HCT116 (cell line): Measurements from ENCODE around the gene ZNF14. TPM values are rescaled to one million over a fixed set of nuclear protein-coding genes. Genes with fewer than 3 reads are reported as not detected.

Source experiments
- ATAC-seq: fragments of 200-7000 bp; cut with Tn5 transposase; 2 replicates; pipeline ENCODE4 v1.9.1; 2020; ENCODE audit warnings: mild to moderate bottlenecking, moderate library complexity
- BruUV-seq: library from RNA; stranded (reverse); fragments of 400-500 nt; replicated peaks from 2 replicates; lab custom pipeline; 2021; lab: Mats Ljungman, UMichigan
- CTCF ChIA-PET: fragments of 300-600 bp; sonication (Branson Sonifier 250); formaldehyde crosslinking; loops from one replicate; lab custom pipeline; 2021; ENCODE audit warnings: antibody characterized with exemption; lab: Charles Lee
- POLR2A ChIA-PET: fragments of 300-600, 350-600 bp; sonication (Branson Sonifier 250); formaldehyde crosslinking; loops from one replicate; lab custom pipeline; 2021; ENCODE audit warnings: antibody characterized with exemption; lab: Charles Lee
- RAD21 ChIA-PET, 2 experiments: fragments of 300-600 bp; sonication (Branson Sonifier 250); formaldehyde crosslinking; loops; one replicate each; lab custom pipeline; 2023; ENCODE audit warnings: low total read pairs in 2 of 2; ENCODE audit not compliant: uncharacterized antibody in 2 of 2, unreplicated experiment in 2 of 2, low non-redundant PET in 1 of 2; lab: Charles Lee
- DNase-seq: peaks from one replicate; pipeline ENCODE4 v3.0.0-alpha.2; 2010; ENCODE audit warnings: low read depth, low spot score
- H2AFZ ChIP-seq: fragments of 200-600 bp; shearing (Covaris generic), sonication (generic); 2 replicates; pipeline ENCODE4 v1.6.1; 2017; ENCODE audit warnings: low read depth, mixed run types, mixed read lengths, antibody characterized with exemption, low read length; ENCODE audit not compliant: poor library complexity, severe bottlenecking
- H3K27ac ChIP-seq: 2 replicates; pipeline ENCODE4 v1.5.1; 2012; ENCODE audit warnings: low read depth, low read length
- H3K27me3 ChIP-seq: fragments of 200-600 bp; sonication (generic); 2 replicates; pipeline ENCODE4 v1.6.1; 2016; ENCODE audit warnings: mixed run types, low read length, mixed read lengths; ENCODE audit not compliant: insufficient read depth
- H3K36me3 ChIP-seq, 2 experiments: fragments of 200-500 bp in 1 of 2; fragments of 200-600 bp in 1 of 2; sonication (Bioruptor generic) in 1 of 2; sonication (generic) in 1 of 2; 2 replicates each; pipeline versions ENCODE4 v1.5.1 to v1.6.1; 2014 to 2016; ENCODE audit warnings: low read length in 2 of 2, inconsistent platforms in 1 of 2, mixed read lengths in 1 of 2, mixed run types in 1 of 2; ENCODE audit not compliant: insufficient read depth in 2 of 2, control insufficient read depth in 1 of 2
- H3K4me1 ChIP-seq, 2 experiments: fragments of 200-600 bp in 1 of 2; sonication (generic) in 1 of 2; 2 replicates each; pipeline versions ENCODE4 v1.5.1 to v1.6.1; 2012 to 2017; ENCODE audit warnings: low read length in 2 of 2, inconsistent platforms in 1 of 2, mild to moderate bottlenecking in 1 of 2, mixed read lengths in 1 of 2, mixed run types in 1 of 2, moderate library complexity in 1 of 2; ENCODE audit not compliant: insufficient read depth in 2 of 2, control insufficient read depth in 1 of 2
- H3K4me2 ChIP-seq: fragments of 200-600 bp; sonication (generic); 2 replicates; pipeline ENCODE4 v1.6.1; 2017; ENCODE audit warnings: mixed run types, low read length, mixed read lengths
- H3K4me3 ChIP-seq, 2 experiments: fragments of 200-600 bp in 1 of 2; sonication (generic) in 1 of 2; replicated peaks in 1 of 2; 2 replicates each; pipeline ENCODE4 v1.5.1; 2011 to 2016; ENCODE audit warnings: low read length in 2 of 2, control low read depth in 1 of 2, low read depth in 1 of 2, mild to moderate bottlenecking in 1 of 2, mixed read lengths in 1 of 2, mixed run types in 1 of 2
- H3K79me2 ChIP-seq: fragments of 200-600 bp; sonication (generic); 2 replicates; pipeline ENCODE4 v1.6.1; 2017; ENCODE audit warnings: mild to moderate bottlenecking, mixed run types, low read length, moderate library complexity, mixed read lengths; ENCODE audit not compliant: insufficient read depth
- H3K9ac ChIP-seq: fragments of 200-600 bp; sonication (generic); 2 replicates; pipeline ENCODE4 v1.6.1; 2016; ENCODE audit warnings: low read length, mixed read lengths
- H3K9me2 ChIP-seq: fragments of 200-600 bp; sonication (generic), shearing (Covaris generic); 2 replicates; pipeline ENCODE4 v1.6.1; 2017; ENCODE audit warnings: mixed run types, mild to moderate bottlenecking, moderate library complexity; ENCODE audit not compliant: insufficient read depth
- H3K9me3 ChIP-seq, 2 experiments: fragments of 200-500 bp in 1 of 2; fragments of 200-600 bp in 1 of 2; sonication (Bioruptor generic) in 1 of 2; sonication (generic) in 1 of 2; 2 replicates each; pipeline ENCODE4 v1.6.1; 2014 to 2017; ENCODE audit warnings: low read length in 2 of 2, mixed read lengths in 2 of 2, inconsistent platforms in 1 of 2, low read depth in 1 of 2, mild to moderate bottlenecking in 1 of 2, mixed run types in 1 of 2, moderate library complexity in 1 of 2; ENCODE audit not compliant: control insufficient read depth in 1 of 2, insufficient read depth in 1 of 2
- H4K20me1 ChIP-seq: fragments of 200-600 bp; sonication (generic), shearing (Covaris generic); 2 replicates; pipeline ENCODE4 v1.6.1; 2017; ENCODE audit warnings: mixed run types, mild to moderate bottlenecking, moderate library complexity; ENCODE audit not compliant: insufficient read depth
- CBX3 ChIP-seq: IDR thresholded peaks from 2 replicates; pipeline ENCODE4 v1.6.1; 2012; ENCODE audit warnings: low read depth
- CEBPB ChIP-seq: IDR thresholded peaks from 2 replicates; pipeline ENCODE4 v1.6.1; 2012; ENCODE audit warnings: low read depth
- EZH2 ChIP-seq: fragments of 200-600 bp; sonication (generic); IDR thresholded peaks from 2 replicates; pipeline ENCODE4 v1.6.1; 2017; ENCODE audit warnings: antibody characterized with exemption, mixed run types
- FOSL1 ChIP-seq: IDR thresholded peaks from 2 replicates; pipeline ENCODE4 v1.6.1; 2012; ENCODE audit warnings: low read depth
- JUND ChIP-seq: IDR thresholded peaks from 2 replicates; pipeline ENCODE4 v1.6.1; 2012
- POLR2A ChIP-seq: IDR thresholded peaks from 2 replicates; pipeline ENCODE4 v1.7.0; 2011; ENCODE audit warnings: borderline replicate concordance; ENCODE audit not compliant: insufficient read depth, insufficient read length; ENCODE audit errors: extremely low read depth
- REST ChIP-seq: IDR thresholded peaks from 2 replicates; pipeline ENCODE4 v1.6.1; 2012; ENCODE audit warnings: low read depth
- SP1 ChIP-seq: IDR thresholded peaks from 2 replicates; pipeline ENCODE4 v1.6.1; 2012; ENCODE audit warnings: low read depth
- SRF ChIP-seq: IDR thresholded peaks from 2 replicates; pipeline ENCODE4 v1.6.1; 2012; ENCODE audit warnings: low read depth
- ZFX ChIP-seq: fragments of 450-650 bp; IDR thresholded peaks from 2 replicates; pipeline ENCODE4 v1.6.1; 2017
- ZNF274 ChIP-seq: fragments of 200-500 bp; sonication (Bioruptor generic); IDR thresholded peaks from 2 replicates; pipeline ENCODE4 v1.6.1; 2014; ENCODE audit warnings: mild to moderate bottlenecking, low read depth, low read length, inconsistent platforms
- intact Hi-C: fragments of 100-400 bp; cut with micrococcal nuclease; formaldehyde crosslinking; loops from 2 replicates; pipeline ENCODE4 v1.10.0; 2022
- total RNA-seq: library from RNA; stranded (reverse); gene quantifications from one replicate; pipeline ENCODE4 v1.2.1, GENCODE V29; 2021; ENCODE audit not compliant: unreplicated experiment
- TF ChIP-seq, protein P1 (sequence below): IDR thresholded peaks from 2 replicates; pipeline ENCODE4 v1.6.1; 2012

ZNF14 gene
- total RNA-seq, 1 experiment from 2014 or later = 4.8 TPM

DNA sequence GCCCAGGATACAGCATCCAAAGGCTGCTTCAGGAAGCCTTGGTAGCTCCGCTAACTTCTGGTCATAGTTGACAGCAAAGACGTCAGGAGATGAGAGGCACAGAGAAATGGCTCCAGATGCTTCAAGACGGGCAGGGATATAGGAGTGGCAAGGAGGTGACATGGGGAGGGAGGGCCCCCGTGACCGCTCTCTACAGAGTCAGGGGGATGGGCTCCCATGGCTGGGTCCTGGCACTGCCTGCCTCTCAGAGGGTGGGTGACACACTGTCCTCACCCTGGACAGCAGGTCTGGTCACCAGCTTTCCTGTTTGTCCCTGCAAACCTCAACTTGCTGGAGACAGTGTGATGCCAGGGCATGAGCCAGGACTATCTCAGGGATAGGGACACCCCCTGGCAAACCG, 10.3 kb upstream of the ZNF14 start:
- Histone ChIP-seq H3K9me3 (no peaks in the 10 kb centered on the region), H3K9ac (no peak overlapping the region), H4K20me1 (no peaks in the 10 kb centered on the region), H3K4me3 (no peak overlapping the region), H3K79me2 (no peaks in the 10 kb centered on the region), H3K36me3 (no peaks in the 10 kb centered on the region), H3K4me1 (no peaks in the 10 kb centered on the region), H3K9me2 (no peaks in the 10 kb centered on the region), H3K4me2 (no peak overlapping the region), H3K27me3 (no peaks in the 10 kb centered on the region), H2AFZ (no peak overlapping the region), H3K27ac (no peak overlapping the region)
- ATAC-seq (no peak), DNase-seq (no peak)
- intact Hi-C loops = no loop called here
- BruUV-seq = no TSS peak
- RAD21 ChIA-PET = no interaction called here
- TF ChIP-seq ZFX (no peak), JUND (no peak), REST (no peak), SP1 (no peak), POLR2A (no peak), CEBPB (no peak), SRF (no peak), ZNF274 (no peak), EZH2 (no peak), CBX3 (no peak), FOSL1 (no peak)
- TF ChIP-seq, protein P1, sequence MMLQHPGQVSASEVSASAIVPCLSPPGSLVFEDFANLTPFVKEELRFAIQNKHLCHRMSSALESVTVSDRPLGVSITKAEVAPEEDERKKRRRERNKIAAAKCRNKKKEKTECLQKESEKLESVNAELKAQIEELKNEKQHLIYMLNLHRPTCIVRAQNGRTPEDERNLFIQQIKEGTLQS = no peak
- CTCF ChIA-PET = no interaction called here
- POLR2A ChIA-PET = no interaction called here
